Transverse colon (tissue), 4 donors: Measurements from ENCODE around the gene DCAF8.

Experiments used
- POLR2A ChIP-seq: fragments of 450-650 bp; IDR thresholded peaks from one replicate; pipeline ENCODE4 v1.6.1; 2016; ENCODE audit warnings: antibody characterized with exemption, mild to moderate bottlenecking, moderate library complexity
- POLR2AphosphoS5 ChIP-seq, 3 donors: sonication (generic); formaldehyde crosslinking; IDR thresholded peaks; one replicate each; pipeline ENCODE4 v1.6.1; 2016; ENCODE audit warnings: antibody characterized with exemption in 3 of 3
- TF ChIP-seq, protein P1 (sequence below), 5 experiments: fragments of 200-600 bp in 3 of 5; fragments of 450-650 bp in 2 of 5; sonication (generic) in 3 of 5; IDR thresholded peaks; 1 replicate in 2 of 5; 2 replicates in 3 of 5; pipeline ENCODE4 v1.5.1; 2016 to 2017; ENCODE audit warnings: antibody characterized with exemption in 5 of 5, inconsistent platforms in 3 of 5, mild to moderate bottlenecking in 2 of 5, moderate library complexity in 1 of 5

DNA sequence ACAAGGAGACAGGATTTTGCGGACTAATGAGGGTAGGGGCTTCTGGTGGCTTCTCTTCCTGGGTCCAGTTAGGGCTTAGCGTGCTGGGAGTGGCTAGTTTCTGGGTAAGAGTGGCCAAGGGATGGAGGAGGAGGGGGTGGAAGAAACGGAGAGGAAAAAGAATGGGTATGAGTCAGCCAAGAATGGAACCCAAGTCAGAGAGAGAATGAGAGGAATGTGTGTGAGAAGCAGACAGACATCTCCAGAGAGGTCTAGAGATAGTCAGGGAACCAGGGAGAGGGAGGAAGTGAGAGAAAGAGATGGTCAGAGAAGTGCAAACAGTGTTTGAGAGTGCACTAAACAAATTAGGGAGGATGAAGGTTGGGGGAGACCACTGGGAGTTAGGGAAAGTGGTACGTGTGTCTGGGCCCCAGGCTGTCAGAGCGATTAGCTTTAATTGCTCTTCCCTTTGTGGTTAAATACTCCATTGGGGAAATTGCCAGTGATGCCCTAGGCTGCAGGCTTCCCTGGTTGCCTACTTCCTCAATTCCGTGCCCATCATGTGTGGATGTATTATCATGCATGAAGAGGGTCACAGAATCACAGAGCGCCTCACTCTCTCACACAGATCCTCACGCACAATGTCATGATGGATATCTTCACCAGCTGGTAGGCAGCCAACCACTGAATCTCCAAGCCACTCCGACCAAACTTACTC, 55.8 kb downstream of the DCAF8 start:
- TF ChIP-seq, protein P1, sequence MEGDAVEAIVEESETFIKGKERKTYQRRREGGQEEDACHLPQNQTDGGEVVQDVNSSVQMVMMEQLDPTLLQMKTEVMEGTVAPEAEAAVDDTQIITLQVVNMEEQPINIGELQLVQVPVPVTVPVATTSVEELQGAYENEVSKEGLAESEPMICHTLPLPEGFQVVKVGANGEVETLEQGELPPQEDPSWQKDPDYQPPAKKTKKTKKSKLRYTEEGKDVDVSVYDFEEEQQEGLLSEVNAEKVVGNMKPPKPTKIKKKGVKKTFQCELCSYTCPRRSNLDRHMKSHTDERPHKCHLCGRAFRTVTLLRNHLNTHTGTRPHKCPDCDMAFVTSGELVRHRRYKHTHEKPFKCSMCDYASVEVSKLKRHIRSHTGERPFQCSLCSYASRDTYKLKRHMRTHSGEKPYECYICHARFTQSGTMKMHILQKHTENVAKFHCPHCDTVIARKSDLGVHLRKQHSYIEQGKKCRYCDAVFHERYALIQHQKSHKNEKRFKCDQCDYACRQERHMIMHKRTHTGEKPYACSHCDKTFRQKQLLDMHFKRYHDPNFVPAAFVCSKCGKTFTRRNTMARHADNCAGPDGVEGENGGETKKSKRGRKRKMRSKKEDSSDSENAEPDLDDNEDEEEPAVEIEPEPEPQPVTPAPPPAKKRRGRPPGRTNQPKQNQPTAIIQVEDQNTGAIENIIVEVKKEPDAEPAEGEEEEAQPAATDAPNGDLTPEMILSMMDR (IDR thresholded peaks at IDR 0.05) = no peak
- TF ChIP-seq POLR2A = no peak
- TF ChIP-seq POLR2AphosphoS5 (IDR thresholded peaks at IDR 0.05) = no peak
